ENCODE data around the gene CPVL.

GRCh38 chr7:29014725-29015124 lies 131.6 kb downstream of the CPVL start:
- TF ChIP-seq POLR2AphosphoS5 (IDR thresholded peaks at IDR 0.05) (no peak), CTCF (IDR thresholded peaks at IDR 0.05) (no peak)

Data from breast epithelium (tissue), 3 donors.